Measurements from ENCODE around the gene ARF6.

GRCh38 chr14:49876563-49877127 lies 16.2 kb upstream of the ARF6 start:
- no peak for TF ChIP-seq ZNF274 (IDR thresholded peaks at IDR 0.05; ENCODE audit: low read depth, low read length)
- no peak for TF ChIP-seq YY1 (IDR thresholded peaks at IDR 0.05; ENCODE audit: insufficient read depth, insufficient read length)
- no peak for TF ChIP-seq SUZ12 (IDR thresholded peaks at IDR 0.05; ENCODE audit: extremely low read depth, insufficient read depth, insufficient read length)

All from NT2/D1 (cell line).